Hair follicle dermal papilla cell (primary cell): ENCODE measurements around the gene TCEAL6. TPM values are rescaled to one million over a fixed set of nuclear protein-coding genes. Genes with fewer than 3 reads are reported as not detected.

Experiments
- total RNA-seq: library from RNA; depleted of rRNA; stranded (reverse); fragments of >200 nt; gene quantifications from 2 replicates; pipeline ENCODE4 v1.2.3, GENCODE V29; 2012

Gene TCEAL6
- total RNA-seq, result not detected in 2 replicates

GRCh38 chrX:102142274-102142673 lies at the start of gene TCEAL6:
TCEAL6 (minus strand) TSS chrX:102142481.

GRCh38 chrX:102155806-102156179 lies 13.5 kb upstream of the TCEAL6 start, which contains the start of gene BEX5:
BEX5 (minus strand) TSS chrX:102155977; CDS start chrX:102154265, 1,712 bp downstream.

GRCh38 chrX:102125436-102125835 lies 16.8 kb downstream of the TCEAL6 start, which contains the start of gene TCEAL2:
TCEAL2 (plus strand) TSS chrX:102125679; CDS start chrX:102126831, 1,152 bp downstream.

Other genes starting within 250 kb of the TCEAL6 start
- gene ZMAT1, start 210.5 kb downstream of the TCEAL6 start, total RNA-seq, result 0.61 and 1.6 TPM in 2 replicates
- 0.65 and 0.73 TPM in 2 replicates for gene TCEAL2, start 16.8 kb downstream of the TCEAL6 start, total RNA-seq
- 0.32 TPM in 1 of 2 replicates, not detected in the other for gene BEX5, start 13.5 kb upstream of the TCEAL6 start, total RNA-seq
- gene TCP11X1, start 72.8 kb upstream of the TCEAL6 start, total RNA-seq, result not detected in 2 replicates
- gene NXF2, start 104.7 kb upstream of the TCEAL6 start, total RNA-seq, result not detected in 2 replicates